ENCODE data around the gene INPP5A. TPM values are rescaled to one million over a fixed set of nuclear protein-coding genes. Genes with fewer than 3 reads are reported as not detected.

INPP5A gene
- total and polyA plus RNA-seq, 4 donors, result 12.4 to 39.9 (median 28.2) TPM

GRCh38 chr10:132799865-132800264 is 262.3 kb downstream of the INPP5A start:
- WGBS, 2 donors, result 88 to 96% methylated on average over 11 of the region's 11 CpGs
- ATAC-seq (ENCODE audit: insufficient read depth, low FRiP score), result no peak
- peaks cover 0 to 7% (median 1%) of the 10 kb centered on the region in 4 donors for H3K9me3 ChIP-seq (ENCODE audit: control insufficient read depth in 4 of 4, insufficient read depth in 3 of 4, low read length in 3 of 4)
- DNase-seq, result no peak
- peaks cover 0 to 14% (median 0%) of the 10 kb centered on the region in 3 donors for H3K27me3 ChIP-seq (ENCODE audit: control insufficient read depth in 3 of 3, insufficient read depth in 3 of 3, low read length in 2 of 3)
- H3K27ac ChIP-seq (ENCODE audit: low read depth in 1 of 2, low read length in 1 of 2), result no peak overlapping the region
- H3K36me3 ChIP-seq (ENCODE audit: control insufficient read depth in 4 of 4, insufficient read depth in 4 of 4, low read length in 4 of 4), result no peaks in the 10 kb centered on the region
- H3K4me3 ChIP-seq, result no peak overlapping the region
- TF ChIP-seq CTCF (IDR thresholded peaks at IDR 0.05; ENCODE audit: control extremely low read depth, extremely low read depth), result no peak
- no peaks in the 10 kb centered on the region for H3K4me1 ChIP-seq (ENCODE audit: control insufficient read depth in 5 of 5, insufficient read depth in 5 of 5, low read length in 5 of 5)
- H3K9ac ChIP-seq (ENCODE audit: insufficient read depth in 1 of 2, low read length in 2 of 2), result no peak overlapping the region

- TF ChIP-seq CTCF (IDR thresholded peaks at IDR 0.05; ENCODE audit: control extremely low read depth, extremely low read depth), result no peak
- WGBS, 2 donors, result 94 to 96% methylated on average over 8 of the region's 8 CpGs
Observed at GRCh38 chr10:132802048-132802447, 264.5 kb downstream of the INPP5A start.

GRCh38 chr10:132802694-132803320 is 265.2 kb downstream of the INPP5A start:
- no peak for TF ChIP-seq CTCF (IDR thresholded peaks at IDR 0.05; ENCODE audit: control extremely low read depth, extremely low read depth)
- no peak for ATAC-seq (ENCODE audit: insufficient read depth, low FRiP score)
- WGBS, 2 donors, result 76 to 84% methylated on average over 16 of the region's 16 CpGs
- Histone ChIP-seq H3K36me3 (ENCODE audit: control insufficient read depth in 4 of 4, insufficient read depth in 4 of 4, low read length in 4 of 4) (no peaks in the 10 kb centered on the region), H3K9me3 (ENCODE audit: control insufficient read depth in 4 of 4, insufficient read depth in 3 of 4, low read length in 3 of 4) (peaks cover 0 to 7% (median 1%) of the 10 kb centered on the region in 4 donors), H3K9ac (ENCODE audit: insufficient read depth in 1 of 2, low read length in 2 of 2) (no peak overlapping the region), H3K4me3 (no peak overlapping the region), H3K27ac (ENCODE audit: low read depth in 1 of 2, low read length in 1 of 2) (no peak overlapping the region), H3K27me3 (ENCODE audit: control insufficient read depth in 3 of 3, insufficient read depth in 3 of 3, low read length in 2 of 3) (peaks cover 0 to 5% (median 5%) of the 10 kb centered on the region in 3 donors), H3K4me1 (ENCODE audit: control insufficient read depth in 5 of 5, insufficient read depth in 5 of 5, low read length in 5 of 5) (peaks cover 0 to 5% (median 0%) of the 10 kb centered on the region in 5 donors)
- no peak for DNase-seq

More at GRCh38 chr10:132802048-132802447, 264.5 kb downstream of the INPP5A start:
- Histone ChIP-seq H3K4me1 (ENCODE audit: control insufficient read depth in 5 of 5, insufficient read depth in 5 of 5, low read length in 5 of 5) (peaks cover 0 to 5% (median 0%) of the 10 kb centered on the region in 5 donors), H3K27ac (ENCODE audit: low read depth in 1 of 2, low read length in 1 of 2) (no peak overlapping the region), H3K36me3 (ENCODE audit: control insufficient read depth in 4 of 4, insufficient read depth in 4 of 4, low read length in 4 of 4) (no peaks in the 10 kb centered on the region), H3K27me3 (ENCODE audit: control insufficient read depth in 3 of 3, insufficient read depth in 3 of 3, low read length in 2 of 3) (peaks cover 0 to 10% (median 5%) of the 10 kb centered on the region in 3 donors), H3K9ac (ENCODE audit: insufficient read depth in 1 of 2, low read length in 2 of 2) (no peak overlapping the region), H3K4me3 (no peak overlapping the region), H3K9me3 (ENCODE audit: control insufficient read depth in 4 of 4, insufficient read depth in 3 of 4, low read length in 3 of 4) (peaks cover 0 to 7% (median 1%) of the 10 kb centered on the region in 4 donors)
- ATAC-seq (ENCODE audit: insufficient read depth, low FRiP score) (no peak), DNase-seq (no peak)
